HG03159 (cell line): ENCODE data around the gene COL4A1.
A peak's percentile ranks its signal among the peaks of the same experiment; 100 is the strongest.

ENCODE experiments used
- ATAC-seq: cut with Tn5 transposase; IDR thresholded peaks from one replicate; pipeline ENCODE4 v1.9.1; 2021; ENCODE audit warnings: mild to moderate bottlenecking, moderate library complexity; ENCODE audit not compliant: unreplicated experiment

COL4A1 gene

DNA sequence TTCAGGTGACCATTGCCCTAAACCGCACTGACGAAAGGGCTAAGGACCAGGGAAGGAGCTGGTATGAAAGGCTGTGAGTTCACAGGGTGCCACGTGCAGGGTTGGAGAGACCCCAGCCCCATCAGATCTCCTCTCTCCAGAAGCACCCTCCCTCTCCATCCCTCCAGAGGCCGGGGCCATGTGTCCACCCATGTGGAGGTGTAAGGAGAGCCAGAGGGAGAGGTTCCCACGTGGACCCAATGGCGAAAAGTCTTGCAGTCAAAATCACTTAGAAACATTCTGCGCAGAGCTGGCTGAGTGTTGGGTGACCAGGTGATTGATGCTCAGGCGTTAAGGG lies 168.3 kb downstream of the COL4A1 start:
- ATAC-seq, result peak; percentile 14

DNA sequence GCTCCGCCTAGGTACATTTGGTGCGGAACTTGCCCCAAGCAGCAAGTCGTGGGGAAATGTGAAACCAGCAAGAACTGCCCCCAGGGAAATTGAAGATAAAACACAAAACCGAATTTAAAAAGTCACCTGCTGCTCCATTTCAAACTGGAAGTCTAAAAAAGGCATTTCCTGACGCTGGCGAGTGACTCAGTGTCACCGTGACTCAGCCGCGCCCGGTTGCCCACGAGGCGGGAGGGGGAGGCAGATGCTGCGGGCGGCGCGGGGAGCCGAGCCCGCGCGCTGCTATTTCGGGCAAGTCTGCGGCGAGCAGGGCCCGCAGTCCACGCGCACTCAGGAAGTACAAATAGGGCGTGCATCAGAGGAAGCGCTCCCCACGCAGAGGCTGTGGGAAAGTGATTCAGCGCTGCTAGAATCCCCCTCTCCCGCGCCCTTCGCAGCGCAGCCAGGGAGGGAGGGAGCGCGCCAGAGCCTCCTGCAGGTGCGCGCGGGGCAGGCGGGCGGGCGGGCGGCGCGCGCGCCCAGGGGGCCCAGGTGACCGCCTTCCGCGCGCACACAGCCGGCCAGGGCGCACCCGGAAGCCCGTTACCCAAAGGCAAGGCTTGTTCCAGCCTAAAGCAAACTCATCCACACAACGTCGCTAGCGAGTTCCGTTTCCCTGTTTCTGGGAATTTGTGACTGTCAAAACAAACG lies 168.8 kb downstream of the COL4A1 start:
- peak; percentile 68 for ATAC-seq

DNA sequence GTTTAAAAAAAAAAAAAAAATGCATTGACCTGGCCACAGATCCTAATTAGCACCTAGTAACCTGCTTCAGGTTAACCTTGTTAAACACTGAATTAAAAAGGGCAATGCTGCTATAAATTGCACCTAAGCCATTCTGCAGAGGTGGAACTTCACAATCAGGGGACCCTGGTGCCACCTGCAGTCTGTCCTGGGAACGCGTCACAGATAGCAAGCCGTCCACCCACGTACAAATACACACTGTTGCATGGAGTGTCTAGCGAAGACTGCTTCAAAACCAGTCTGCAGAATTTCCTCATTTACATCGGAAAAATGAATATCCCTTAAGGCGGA lies 169.3 kb downstream of the COL4A1 start:
- ATAC-seq, result peak; percentile 76

DNA sequence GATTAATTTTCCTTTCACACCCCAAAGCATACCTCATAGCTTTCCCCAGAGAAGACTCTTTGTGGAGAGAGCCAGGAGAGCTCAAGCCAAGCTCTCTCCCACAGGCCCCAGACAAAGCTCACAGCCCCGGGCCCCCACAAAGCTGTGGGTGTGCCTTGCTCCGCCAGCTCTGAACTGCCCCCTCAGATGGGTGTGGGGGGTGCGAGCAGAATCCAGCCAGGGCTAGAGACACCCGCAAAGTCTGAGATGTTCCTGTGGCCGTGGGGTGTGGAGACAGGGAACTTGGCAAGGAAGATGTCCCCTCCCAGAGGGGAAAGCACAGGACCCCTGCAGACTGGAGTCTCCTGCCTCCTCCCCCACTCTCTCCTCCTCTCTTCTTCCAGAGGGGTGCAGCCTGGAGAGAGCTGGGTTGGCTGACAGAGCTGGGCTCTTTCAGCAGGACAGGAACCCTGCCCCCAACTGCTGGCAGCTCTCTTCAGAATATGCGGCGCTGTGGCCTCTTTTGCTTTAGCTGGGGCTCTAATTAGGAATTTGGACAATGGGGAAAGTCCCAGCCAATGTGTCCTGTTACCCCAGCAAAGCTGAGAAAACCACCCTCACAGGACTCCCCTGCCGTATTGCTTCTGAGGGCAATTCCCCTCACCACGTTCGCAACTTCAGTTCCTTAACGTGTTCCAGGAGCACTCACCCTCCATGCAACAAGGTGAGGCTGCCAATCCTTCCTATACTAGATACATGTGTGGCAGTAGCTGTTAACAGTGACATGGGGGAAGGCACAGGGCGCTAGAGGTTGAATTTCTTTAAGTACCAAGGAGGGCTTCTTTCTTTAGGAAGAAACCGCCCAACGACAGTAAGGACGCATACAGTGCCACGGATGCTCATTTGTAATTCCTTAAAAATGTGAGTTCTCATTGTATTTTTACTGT lies 170.0 kb downstream of the COL4A1 start:
- no peak for ATAC-seq

DNA sequence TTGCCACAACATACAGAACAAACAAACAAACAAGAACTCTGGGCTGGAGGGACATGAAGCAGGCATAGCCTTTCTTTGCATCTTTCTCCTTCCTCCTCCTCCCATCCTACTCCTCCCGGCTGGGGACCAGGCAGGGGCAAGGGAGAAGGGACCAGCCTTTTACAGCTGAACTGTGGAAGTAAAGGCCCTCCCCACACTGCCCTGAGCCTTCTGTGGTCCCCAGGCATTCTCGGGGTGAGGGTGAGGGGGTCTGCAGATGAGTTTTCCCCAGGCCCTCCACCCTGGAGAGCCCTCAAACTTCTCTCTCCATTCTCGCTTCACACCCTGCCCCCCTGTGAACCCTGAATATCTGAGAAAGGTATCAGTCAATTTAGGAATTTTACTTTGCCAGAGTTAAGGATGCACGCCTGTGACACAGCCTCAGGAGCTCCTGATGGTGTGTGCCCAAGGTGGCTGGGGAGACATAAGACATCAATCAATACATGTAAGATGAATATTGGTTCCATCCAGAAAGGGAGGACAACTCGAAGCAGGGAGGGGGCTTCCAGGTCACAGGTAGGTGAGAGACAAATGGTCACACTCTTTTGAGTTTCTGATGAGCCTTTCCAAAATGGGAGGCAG lies 170.9 kb downstream of the COL4A1 start:
- no peak for ATAC-seq

DNA sequence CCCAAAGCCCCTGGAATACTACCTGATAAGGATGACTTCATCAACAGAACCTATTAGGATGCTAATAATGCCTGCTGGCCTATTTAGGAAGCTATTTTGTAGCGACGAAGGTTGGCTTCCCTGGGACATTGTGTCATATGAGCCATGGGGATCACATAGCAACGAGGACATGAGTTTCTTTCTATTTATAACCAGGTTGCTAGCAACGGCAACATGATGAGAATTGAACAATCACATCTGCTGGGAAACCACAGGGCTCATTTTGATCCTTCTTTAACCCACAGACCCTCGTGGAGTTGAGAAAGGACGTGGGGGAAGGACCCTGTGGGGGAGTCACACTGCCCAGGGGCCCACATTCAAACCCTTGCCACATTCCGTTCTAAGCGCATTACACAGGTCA lies 172.2 kb downstream of the COL4A1 start:
- no peak for ATAC-seq

DNA sequence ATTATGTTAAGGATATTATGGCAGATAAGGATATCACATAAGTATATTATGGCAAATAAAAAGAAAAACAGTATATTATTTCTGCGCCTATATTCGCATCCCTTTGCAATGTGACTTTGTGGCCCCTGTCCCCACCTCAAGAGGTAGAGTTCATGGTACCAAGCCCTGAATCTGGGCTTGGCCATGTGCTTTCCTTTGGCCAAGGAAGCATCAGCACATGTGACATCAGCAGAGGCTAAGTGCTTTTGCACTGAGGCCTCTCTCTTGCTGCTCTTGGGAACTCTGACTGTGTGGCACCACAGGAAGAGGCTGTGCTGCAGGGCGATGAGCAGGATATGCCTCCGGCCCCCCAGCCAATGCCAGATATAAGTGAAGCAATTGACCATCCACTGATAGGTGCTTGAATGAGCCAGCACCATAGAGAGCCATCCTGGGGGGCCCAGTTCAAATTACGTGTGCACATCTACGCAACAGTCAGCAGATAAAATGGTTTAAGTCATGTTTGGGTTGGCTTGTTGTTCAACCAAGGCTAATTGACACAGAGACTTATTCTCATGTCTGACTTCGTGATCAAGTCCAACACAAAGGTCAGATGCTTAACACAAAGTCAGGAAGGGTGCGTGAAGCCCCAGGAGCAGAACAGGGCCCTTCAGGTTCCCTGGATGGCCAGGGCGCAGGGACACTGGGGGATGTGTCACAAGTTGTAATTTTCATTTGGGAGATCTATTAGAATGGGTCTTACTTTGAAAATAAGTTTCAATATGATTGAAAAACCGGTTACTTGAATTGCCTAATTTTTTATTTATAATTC lies 173.3 kb downstream of the COL4A1 start:
- no peak for ATAC-seq

DNA sequence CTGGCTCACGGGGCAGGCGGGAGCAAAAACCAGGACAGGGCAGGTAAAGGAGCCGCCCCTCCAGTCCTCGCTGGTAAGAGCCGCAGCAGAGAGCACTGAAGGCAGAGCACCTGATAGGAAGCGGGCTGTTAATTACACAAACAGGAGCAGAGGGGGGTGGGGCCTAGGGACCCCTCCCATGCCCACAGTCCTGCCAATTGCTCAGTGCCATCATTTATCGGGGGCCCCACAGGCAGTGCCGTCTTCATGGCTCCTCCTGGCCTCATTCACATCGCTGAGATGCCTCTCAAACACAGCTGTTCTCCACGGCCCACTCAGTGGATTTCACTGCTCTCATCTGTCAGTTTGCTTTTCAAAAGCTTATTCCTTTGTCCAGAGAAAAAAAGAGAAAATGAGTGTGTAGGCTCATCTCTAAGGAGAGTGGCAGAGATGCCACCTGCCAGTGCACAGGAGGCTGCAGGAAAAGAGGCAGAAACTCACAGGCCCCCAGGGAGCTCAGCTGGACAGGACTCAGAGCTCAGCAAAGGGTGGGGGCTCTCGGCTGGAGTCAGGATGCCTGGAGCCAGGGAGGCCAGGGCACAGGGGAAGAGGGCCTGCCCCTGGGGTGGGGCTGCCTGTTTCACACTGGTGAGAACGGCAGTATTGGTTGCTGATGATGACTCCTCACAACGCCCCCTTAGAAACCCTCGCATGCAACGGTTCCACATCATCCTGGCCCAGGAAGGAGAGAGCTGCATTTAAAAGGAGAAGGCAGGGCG lies 174.6 kb downstream of the COL4A1 start:
- no peak for ATAC-seq

DNA sequence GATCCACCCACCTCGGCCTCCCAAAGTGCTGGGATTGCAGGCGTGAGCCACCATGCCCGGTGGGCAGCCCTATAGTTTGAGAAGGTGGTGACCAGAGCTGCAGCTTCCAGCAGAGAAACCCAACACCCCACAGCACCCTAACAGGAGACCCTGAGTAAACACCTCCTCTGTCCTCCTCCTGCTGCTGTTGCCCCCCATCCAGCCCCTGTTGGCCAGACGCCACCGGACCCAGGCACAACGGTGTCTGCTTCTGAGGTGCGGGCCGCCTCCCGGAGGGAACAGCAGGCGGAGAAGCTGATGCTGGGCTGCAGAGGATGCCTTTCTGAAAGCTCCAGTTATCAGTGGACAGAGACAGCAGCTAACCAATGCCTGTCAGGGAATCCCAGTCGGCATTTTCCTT lies 175.5 kb downstream of the COL4A1 start:
- ATAC-seq, result no peak

DNA sequence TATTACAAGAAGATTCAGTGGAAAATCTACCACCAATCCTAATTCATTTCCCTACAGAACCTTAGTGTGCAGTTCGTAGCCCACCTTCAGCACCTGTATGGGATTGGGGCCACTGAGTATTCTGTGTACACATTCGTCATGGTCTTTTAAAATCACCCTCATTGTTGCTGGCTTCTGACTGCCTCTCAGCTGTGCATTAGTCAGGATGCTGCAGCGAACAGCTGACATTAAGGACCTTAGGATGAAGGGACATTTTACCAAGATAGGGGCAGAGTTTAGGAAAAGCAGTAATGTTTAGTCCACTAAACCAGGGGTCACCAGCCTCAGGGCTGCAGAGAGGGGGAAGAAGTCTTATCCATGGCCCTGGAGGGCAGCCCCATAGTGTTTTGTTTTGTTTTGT lies 176.5 kb downstream of the COL4A1 start:
- no peak for ATAC-seq

DNA sequence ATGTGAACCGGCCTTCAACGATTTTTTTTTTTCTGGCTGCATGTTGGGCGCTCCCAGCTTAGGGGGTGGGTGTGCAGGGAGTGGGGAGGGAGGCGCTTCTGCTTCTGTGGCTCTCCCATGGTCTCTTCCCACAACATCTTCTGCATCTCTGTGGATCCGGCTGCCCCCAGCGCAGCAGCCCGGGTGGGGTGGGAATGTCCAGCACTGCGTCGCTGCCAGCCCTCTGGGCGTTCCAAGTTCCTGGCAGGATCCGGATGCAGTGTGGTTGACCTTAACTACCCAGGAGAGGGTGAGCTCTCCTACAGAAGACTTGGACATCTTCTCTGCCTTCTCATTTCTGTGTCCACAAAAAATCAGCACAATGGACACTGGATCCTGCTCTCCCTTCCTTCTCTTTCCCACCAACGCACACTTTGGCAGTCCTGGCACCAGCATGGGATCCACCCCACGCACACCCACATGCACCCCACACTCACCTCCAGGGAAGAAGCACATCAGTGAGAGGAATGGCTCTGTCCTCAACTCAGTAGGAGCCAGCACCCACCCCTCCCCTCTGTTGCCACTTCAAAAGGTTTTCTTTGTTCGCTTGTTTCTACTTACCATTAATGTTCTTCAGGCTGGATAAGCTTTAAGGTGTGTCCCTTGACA lies 177.3 kb downstream of the COL4A1 start:
- ATAC-seq, result no peak

DNA sequence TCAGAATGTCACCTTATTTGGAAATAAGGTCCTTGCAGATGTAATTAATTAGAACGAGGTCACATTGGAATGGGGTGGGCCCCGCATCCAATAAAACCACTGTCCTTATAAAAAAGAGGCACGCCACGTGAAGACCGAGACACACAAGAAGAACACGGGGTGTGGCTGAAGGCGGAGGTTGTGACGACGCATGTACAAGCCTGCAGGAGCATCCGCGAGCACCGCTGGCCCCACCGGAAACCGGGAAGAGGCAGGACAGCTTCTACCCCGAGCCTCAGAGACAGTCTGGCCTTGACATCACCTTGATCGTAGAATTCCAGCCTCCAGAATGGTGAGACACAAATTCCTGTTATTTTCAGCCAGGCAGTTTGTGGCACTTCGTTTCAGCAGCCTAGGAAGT lies 177.9 kb downstream of the COL4A1 start:
- ATAC-seq, result no peak

DNA sequence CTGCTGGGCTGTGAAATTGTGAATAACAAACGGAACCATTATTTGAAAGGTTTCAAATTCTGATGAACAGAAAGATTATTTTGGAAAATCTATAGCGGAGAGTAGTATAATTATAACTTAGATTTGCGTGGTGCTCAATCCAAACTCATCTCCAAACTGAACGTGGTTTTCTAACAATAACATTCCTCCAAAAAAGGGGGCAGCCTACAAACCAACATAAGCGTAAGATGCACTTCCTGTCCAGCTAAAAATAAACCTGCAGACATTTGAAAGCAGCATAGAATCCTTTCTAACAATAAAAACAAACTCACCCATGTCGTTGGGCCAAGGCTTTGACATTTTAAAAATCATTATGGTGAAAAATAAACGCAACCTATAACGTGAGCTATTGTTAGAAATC lies 178.4 kb downstream of the COL4A1 start:
- no peak for ATAC-seq

DNA sequence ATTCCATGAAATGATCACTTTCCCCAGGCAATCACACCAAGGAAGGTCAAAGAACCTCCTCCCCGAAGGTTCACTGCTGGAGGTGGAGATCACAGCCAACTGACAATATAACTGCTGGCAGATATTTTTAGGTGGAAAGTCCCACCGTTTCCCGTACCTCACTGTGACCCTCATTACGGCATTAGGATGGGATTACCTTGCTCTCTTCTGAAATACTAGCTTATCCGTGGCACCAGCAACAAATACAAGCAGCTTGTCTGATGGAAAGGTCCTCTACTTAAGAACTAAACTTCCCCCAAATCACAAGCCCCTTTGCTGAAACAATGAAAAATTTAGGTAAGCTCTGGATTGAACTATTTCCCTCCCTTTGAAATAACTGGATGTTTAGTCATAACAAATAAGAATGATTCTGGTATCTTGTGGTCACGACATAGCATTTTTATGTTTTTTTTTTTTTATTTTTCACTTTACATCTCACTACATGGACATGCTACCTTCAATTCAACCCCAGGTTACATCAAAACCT lies 178.9 kb downstream of the COL4A1 start:
- no peak for ATAC-seq

DNA sequence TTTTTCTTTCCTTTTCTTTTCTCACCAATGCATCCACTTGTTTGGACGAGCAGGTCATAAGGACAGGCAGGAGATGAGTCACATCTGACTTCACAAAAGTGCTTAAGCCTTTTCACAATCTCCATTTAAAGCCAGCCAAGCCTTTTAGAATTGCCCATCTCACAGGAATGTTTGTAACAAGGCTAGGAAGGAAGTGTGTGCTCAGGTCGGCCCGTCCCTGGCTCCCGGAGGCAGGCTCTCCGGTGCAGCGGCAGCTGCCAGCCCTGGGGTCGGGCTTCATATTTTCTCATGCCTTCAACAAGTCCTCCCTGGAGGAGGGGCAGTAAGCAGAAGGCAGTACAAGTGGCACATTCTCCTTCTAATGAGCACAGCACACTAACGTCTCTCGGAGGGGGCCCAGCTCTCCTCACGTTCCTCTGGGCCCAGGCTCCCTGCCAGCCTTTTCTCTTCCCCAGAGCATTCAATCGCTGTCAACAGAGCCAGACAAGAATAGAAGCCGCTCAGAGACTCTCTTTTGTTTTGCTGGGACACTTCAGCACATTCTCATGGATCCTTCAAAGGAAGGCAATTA lies 180.5 kb downstream of the COL4A1 start:
- no peak for ATAC-seq

DNA sequence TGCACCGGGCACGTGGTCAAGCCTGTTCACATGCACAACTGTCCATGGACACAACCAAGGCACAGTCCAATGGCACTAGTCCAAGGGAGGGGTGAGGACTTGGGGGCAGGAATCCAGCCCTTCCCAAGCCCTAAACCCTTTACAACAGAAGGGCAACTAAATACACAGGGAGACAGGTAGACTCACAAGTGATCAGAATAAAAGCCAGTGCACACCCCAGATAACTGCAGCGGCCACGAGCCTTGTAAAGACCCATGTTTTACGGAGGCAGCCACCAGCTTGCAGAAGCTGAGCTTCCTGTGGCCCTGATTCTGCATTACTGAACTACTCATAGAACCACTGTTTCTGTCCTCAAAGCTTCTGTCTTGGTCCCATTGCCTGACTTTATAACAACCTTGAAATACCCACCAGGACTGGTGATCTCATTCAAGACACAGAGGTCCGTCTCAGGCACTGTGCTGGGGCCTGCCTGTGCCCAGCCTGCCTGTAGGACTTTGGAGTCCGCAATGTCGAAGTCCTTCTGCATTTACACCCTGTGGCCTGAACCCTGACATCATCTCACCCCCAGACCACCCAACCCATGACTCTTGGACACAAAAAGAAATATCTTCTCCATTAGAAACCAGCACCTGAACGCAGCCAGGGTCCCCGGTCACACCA lies 181.2 kb downstream of the COL4A1 start:
- ATAC-seq, result no peak

DNA sequence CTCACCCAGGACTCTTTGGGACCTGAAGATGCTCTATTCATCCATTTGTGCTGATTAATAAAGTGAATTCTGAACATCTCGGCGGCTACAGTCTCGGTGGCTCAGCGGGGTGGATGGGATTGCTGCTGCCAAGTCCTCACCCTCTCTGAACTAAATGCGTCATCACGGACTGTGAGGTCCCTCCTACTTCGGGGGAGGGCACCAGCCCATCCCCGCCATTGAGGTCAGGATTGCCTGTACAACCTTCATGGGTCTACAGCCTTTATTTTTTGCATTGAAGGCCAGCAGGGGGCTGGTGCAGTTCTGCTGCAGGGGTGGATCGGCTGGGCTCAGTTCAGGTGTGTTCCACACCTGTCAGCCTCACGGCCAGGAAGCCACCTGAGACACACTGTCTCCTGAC lies 181.8 kb downstream of the COL4A1 start:
- ATAC-seq, result no peak

DNA sequence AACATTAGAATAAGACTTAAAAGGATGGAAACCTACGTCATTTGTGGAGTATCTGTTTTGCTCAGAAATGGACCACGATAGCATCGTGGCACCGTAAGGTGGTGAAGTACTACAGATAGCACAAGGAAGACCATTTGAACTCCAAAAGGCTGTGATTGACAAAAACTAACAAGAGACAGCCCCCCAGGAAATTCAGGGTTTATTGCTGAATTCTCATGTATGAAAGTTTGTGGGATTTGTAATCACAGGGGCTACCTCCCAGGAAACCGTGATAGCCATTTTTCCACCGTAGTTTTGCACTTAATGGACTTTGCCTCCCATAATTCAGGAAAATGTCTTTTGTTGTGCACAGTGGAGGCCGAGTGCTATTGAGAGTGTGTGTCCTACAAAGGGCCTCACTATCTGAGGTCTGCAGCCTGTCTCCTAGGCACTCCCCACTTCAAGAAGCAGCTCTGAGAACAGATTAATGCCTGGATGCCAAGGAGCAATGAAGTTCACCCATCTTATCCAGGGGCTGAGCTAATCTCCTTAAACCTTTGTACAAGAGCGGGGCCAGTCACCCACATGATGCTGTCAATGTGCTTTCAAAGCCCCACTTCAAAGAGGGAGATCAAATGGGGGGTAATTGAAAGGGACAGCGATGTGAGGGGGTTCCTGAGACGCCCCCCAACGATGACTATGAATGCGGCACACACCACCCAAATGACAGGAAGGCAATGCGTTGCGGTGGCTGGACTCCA lies 182.6 kb downstream of the COL4A1 start:
- no peak for ATAC-seq
